Stimulated activated CD4-positive, alpha-beta T cell treated with anti-CD3 and anti-CD28 coated beads, TNF-alpha, amount 100 ng/mL, for 48 hours (primary cell): ENCODE measurements around the gene FLYWCH1.
A peak's percentile ranks its signal among the peaks of the same experiment; 100 is the strongest.
"Not testable (repeated sequence)": the region's sequence is repeated elsewhere in the genome, so short reads cannot be mapped to it uniquely, and the experiment has no call there.

Experiments used
- DNase-seq, 3 donors: peaks; one replicate each; pipeline ENCODE4 v3.0.0-alpha.2; 2020; ENCODE audit warnings: low read depth in 3 of 3

FLYWCH1 gene

GRCh38 chr16:2898831-2899563 is 12.7 kb upstream of the FLYWCH1 start:
- no peak for DNase-seq

- no peak for DNase-seq
These were observed 12.1 kb upstream of the FLYWCH1 start for GRCh38 chr16:2899564-2900072.

- no peak for DNase-seq
These were observed 11.1 kb upstream of the FLYWCH1 start for GRCh38 chr16:2900526-2901075.

- no peak for DNase-seq
These were observed 9.2 kb upstream of the FLYWCH1 start for GRCh38 chr16:2902337-2903130.

- peak; percentile 60 to 71 (median 63) for DNase-seq
These were observed 7.4 kb upstream of the FLYWCH1 start for GRCh38 chr16:2904100-2904921.

GRCh38 chr16:2904922-2905240 is 6.8 kb upstream of the FLYWCH1 start:
- no peak for DNase-seq

GRCh38 chr16:2905241-2905987 is 6.3 kb upstream of the FLYWCH1 start:
- peak; percentile 95 to 98 (median 98) for DNase-seq

- no peak for DNase-seq
These were observed 5.7 kb upstream of the FLYWCH1 start for GRCh38 chr16:2905988-2906387.

- not testable (repeated sequence) for DNase-seq
These were observed 4.5 kb upstream of the FLYWCH1 start for GRCh38 chr16:2907084-2907753.

GRCh38 chr16:2910441-2910969 is 1.2 kb upstream of the FLYWCH1 start:
- DNase-seq: no peak

- no peak for DNase-seq
These were observed 834 bp downstream of the FLYWCH1 start for GRCh38 chr16:2912330-2913199.

- DNase-seq: no peak
These were observed 1.9 kb downstream of the FLYWCH1 start for GRCh38 chr16:2913603-2914002.

- DNase-seq: no peak
These were observed 2.5 kb downstream of the FLYWCH1 start for GRCh38 chr16:2914233-2914632.

GRCh38 chr16:2915196-2915929 is 3.6 kb downstream of the FLYWCH1 start:
- DNase-seq: no peak

GRCh38 chr16:2919511-2920255 is 8.0 kb downstream of the FLYWCH1 start:
- DNase-seq: peak in 2 of 3 donors; percentile 38

- no peak for DNase-seq
These were observed 11.8 kb downstream of the FLYWCH1 start for GRCh38 chr16:2923481-2923880.

GRCh38 chr16:2924901-2925755 is 13.4 kb downstream of the FLYWCH1 start:
- no peak for DNase-seq
